Neuronal stem cell (in vitro differentiated cells): ENCODE measurements around the gene HOXB9.

Experiments
- DNase-seq: peaks from one replicate; pipeline ENCODE4 v3.0.0-alpha.2; 2013; ENCODE audit warnings: low spot score
- H2AFZ ChIP-seq: one replicate; pipeline ENCODE4 v1.6.1; 2013; ENCODE audit warnings: mild to moderate bottlenecking, low read length, inconsistent platforms
- H2AK5ac ChIP-seq: 2 replicates; pipeline ENCODE4 v1.6.1; 2013; ENCODE audit warnings: low read depth, mild to moderate bottlenecking, inconsistent platforms, low read length, moderate library complexity, mixed read lengths
- H2BK120ac ChIP-seq: 2 replicates; pipeline ENCODE4 v1.6.1; 2013; ENCODE audit warnings: low read depth, mild to moderate bottlenecking, inconsistent platforms, low read length, moderate library complexity, mixed read lengths
- H2BK12ac ChIP-seq: one replicate; pipeline ENCODE4 v1.6.1; 2013; ENCODE audit warnings: low read length, inconsistent platforms
- H2BK15ac ChIP-seq: 2 replicates; pipeline ENCODE4 v1.6.1; 2013; ENCODE audit warnings: mild to moderate bottlenecking, low read length, inconsistent platforms, mixed read lengths
- H2BK5ac ChIP-seq: one replicate; pipeline ENCODE4 v1.6.1; 2013; ENCODE audit warnings: inconsistent platforms, mild to moderate bottlenecking, low read length, moderate library complexity
- H3K14ac ChIP-seq: one replicate; pipeline ENCODE4 v1.6.1; 2013; ENCODE audit warnings: low read length, inconsistent platforms
- H3K18ac ChIP-seq: 2 replicates; pipeline ENCODE4 v1.6.1; 2013; ENCODE audit warnings: low read length, inconsistent platforms
- H3K23ac ChIP-seq: 2 replicates; pipeline ENCODE4 v1.6.1; 2013; ENCODE audit warnings: low read depth, mild to moderate bottlenecking, mixed read lengths, low read length, inconsistent platforms; ENCODE audit not compliant: poor library complexity
- H3K27ac ChIP-seq: replicated peaks from 3 replicates; pipeline ENCODE4 v1.5.1; 2013; ENCODE audit warnings: low read length, inconsistent platforms
- H3K27me3 ChIP-seq, 3 experiments: 2 replicates each; pipeline ENCODE4 v1.6.1; 2013; ENCODE audit warnings: low read length in 3 of 3, mild to moderate bottlenecking in 2 of 3, inconsistent platforms in 1 of 3, low read depth in 1 of 3, mixed read lengths in 1 of 3, moderate library complexity in 1 of 3; ENCODE audit not compliant: control insufficient read depth in 3 of 3, insufficient read depth in 3 of 3
- H3K36me3 ChIP-seq, 2 donors: replicated peaks in 1 of 2; 2 replicates each; pipeline ENCODE4 v1.6.1; 2013; ENCODE audit warnings: low read length in 2 of 2; ENCODE audit not compliant: control insufficient read depth in 2 of 2, insufficient read depth in 2 of 2
- H3K4ac ChIP-seq: 2 replicates; pipeline ENCODE4 v1.6.1; 2013; ENCODE audit warnings: inconsistent platforms, mild to moderate bottlenecking, low read length, moderate library complexity
- H3K4me1 ChIP-seq, 2 donors: 1 replicate in 1 of 2; 2 replicates in 1 of 2; pipeline ENCODE4 v1.6.1; 2013; ENCODE audit warnings: low read length in 2 of 2, low read depth in 1 of 2; ENCODE audit not compliant: control insufficient read depth in 2 of 2, insufficient read depth in 1 of 2
- H3K4me2 ChIP-seq: one replicate; pipeline ENCODE4 v1.6.1; 2013; ENCODE audit warnings: mild to moderate bottlenecking, low read length, inconsistent platforms; ENCODE audit not compliant: insufficient read depth, poor library complexity, severe bottlenecking
- H3K4me3 ChIP-seq, 2 donors: 2 replicates each; pipeline ENCODE4 v1.5.1; 2013; ENCODE audit warnings: low read length in 2 of 2, mild to moderate bottlenecking in 2 of 2, inconsistent platforms in 1 of 2, moderate library complexity in 1 of 2
- H3K79me1 ChIP-seq: one replicate; pipeline ENCODE4 v1.6.1; 2013; ENCODE audit warnings: low read depth, mild to moderate bottlenecking, inconsistent platforms, low read length, moderate library complexity
- H3K9ac ChIP-seq: one replicate; pipeline ENCODE4 v1.6.1; 2013; ENCODE audit warnings: mild to moderate bottlenecking, low read depth, low read length, inconsistent platforms; ENCODE audit not compliant: poor library complexity
- H3K9me3 ChIP-seq, 2 donors: replicated peaks in 1 of 2; 2 replicates each; pipeline versions ENCODE3 to v1.6.1; 2013; ENCODE audit warnings: low read length in 2 of 2, mild to moderate bottlenecking in 2 of 2, inconsistent platforms in 1 of 2, low read depth in 1 of 2, mixed read lengths in 1 of 2, moderate library complexity in 1 of 2; ENCODE audit not compliant: control insufficient read depth in 2 of 2, insufficient read depth in 1 of 2
- H4K8ac ChIP-seq: one replicate; pipeline ENCODE4 v1.6.1; 2013; ENCODE audit warnings: low read depth, mild to moderate bottlenecking, inconsistent platforms, low read length, moderate library complexity
- H4K91ac ChIP-seq: one replicate; pipeline ENCODE4 v1.6.1; 2013; ENCODE audit warnings: low read length, low read depth, mild to moderate bottlenecking, inconsistent platforms; ENCODE audit not compliant: poor library complexity
- WGBS, 2 donors: extraction: QIAGEN DNeasy Blood & Tissue Kit; methylation state at CpG; one replicate each; pipeline ENCODE4 v1.1.7; 2013; ENCODE audit warnings: missing lambda C conversion rate in 2 of 2, mixed read lengths in 1 of 2; ENCODE audit not compliant: insufficient read length in 2 of 2, insufficient replicate concordance in 1 of 2; ENCODE audit errors: extremely low coverage in 2 of 2; 5-methylcytosine and 5-hydroxymethylcytosine counted together

The HOXB9 gene

GRCh38 chr17:48619826-48620449, 6.2 kb downstream of the HOXB9 start:
- H3K23ac ChIP-seq: peak overlapping the region; percentile 77
- no peak overlapping the region for H2AK5ac ChIP-seq
- H2BK15ac ChIP-seq: no peak overlapping the region
- H3K27ac ChIP-seq: no peak overlapping the region
- H3K4ac ChIP-seq: no peak overlapping the region
- H3K36me3 ChIP-seq: no peaks in the 10 kb centered on the region
- no peak overlapping the region for H2BK12ac ChIP-seq
- peaks cover 0 to 10% of the 10 kb centered on the region in 2 donors for H3K9me3 ChIP-seq
- no peak overlapping the region for H3K4me2 ChIP-seq
- peak overlapping the region; percentile 31 for H3K9ac ChIP-seq
- no peak overlapping the region for H3K14ac ChIP-seq
- H4K91ac ChIP-seq: no peak overlapping the region
- H2BK5ac ChIP-seq: no peak overlapping the region
- no peak overlapping the region for H2BK120ac ChIP-seq
- H3K4me3 ChIP-seq: no peak overlapping the region
- no peak overlapping the region for H3K18ac ChIP-seq
- no peak overlapping the region for H4K8ac ChIP-seq
- no peaks in the 10 kb centered on the region for H3K4me1 ChIP-seq
- H3K79me1 ChIP-seq: no peaks in the 10 kb centered on the region
- peak overlapping the region; percentile 74 for H2AFZ ChIP-seq
- no CpG with 5 or more reads among the region's 32 CpGs for WGBS, 2 donors
- DNase-seq: no peak
- peaks cover 74 to 100% (median 99%) of the 10 kb centered on the region in 3 experiments for H3K27me3 ChIP-seq

- no peak overlapping the region for H2BK120ac ChIP-seq
- no peak overlapping the region for H3K4me3 ChIP-seq
- no peak overlapping the region for H2AFZ ChIP-seq
- no peaks in the 10 kb centered on the region for H3K36me3 ChIP-seq
- no peak overlapping the region for H3K27ac ChIP-seq
- H3K18ac ChIP-seq: no peak overlapping the region
- H3K9ac ChIP-seq: no peak overlapping the region
- no peak overlapping the region for H3K4me2 ChIP-seq
- peak; percentile 87 for DNase-seq
- whole genome bisulfite sequencing, 2 donors: no CpG with 5 or more reads among the region's 25 CpGs
- no peaks in the 10 kb centered on the region for H3K4me1 ChIP-seq
- no peaks in the 10 kb centered on the region for H3K79me1 ChIP-seq
- H3K27me3 ChIP-seq: peaks cover 71 to 99% (median 99%) of the 10 kb centered on the region in 3 experiments
- H3K4ac ChIP-seq: no peak overlapping the region
- no peak overlapping the region for H2AK5ac ChIP-seq
- H4K8ac ChIP-seq: no peak overlapping the region
- no peak overlapping the region for H2BK5ac ChIP-seq
- no peak overlapping the region for H2BK15ac ChIP-seq
- no peak overlapping the region for H3K14ac ChIP-seq
- H3K23ac ChIP-seq: no peak overlapping the region
- H4K91ac ChIP-seq: no peak overlapping the region
- no peak overlapping the region for H2BK12ac ChIP-seq
- H3K9me3 ChIP-seq: peaks cover 0 to 10% of the 10 kb centered on the region in 2 donors
Observed at GRCh38 chr17:48618256-48618896, 7.8 kb downstream of the HOXB9 start.

- no peak overlapping the region for H3K4me3 ChIP-seq
- H2BK5ac ChIP-seq: no peak overlapping the region
- no peak overlapping the region for H2AK5ac ChIP-seq
- H4K8ac ChIP-seq: peak overlapping the region; percentile 26
- WGBS, 2 donors: no CpG with 5 or more reads among the region's 43 CpGs
- no peaks in the 10 kb centered on the region for H3K79me1 ChIP-seq
- peaks cover 0 to 3% of the 10 kb centered on the region in 2 donors for H3K4me1 ChIP-seq
- no peak overlapping the region for H2BK15ac ChIP-seq
- H3K18ac ChIP-seq: no peak overlapping the region
- no peak overlapping the region for H3K4ac ChIP-seq
- H3K9ac ChIP-seq: no peak overlapping the region
- H3K23ac ChIP-seq: peak overlapping the region; percentile 62
- no peak overlapping the region for H3K14ac ChIP-seq
- H2AFZ ChIP-seq: no peak overlapping the region
- no peaks in the 10 kb centered on the region for H3K36me3 ChIP-seq
- no peak for DNase-seq
- no peak overlapping the region for H2BK120ac ChIP-seq
- no peak overlapping the region for H2BK12ac ChIP-seq
- peaks cover 0 to 10% of the 10 kb centered on the region in 2 donors for H3K9me3 ChIP-seq
- H3K4me2 ChIP-seq: no peak overlapping the region
- no peak overlapping the region for H4K91ac ChIP-seq
- H3K27ac ChIP-seq: no peak overlapping the region
- H3K27me3 ChIP-seq: peaks cover 74 to 99% (median 99%) of the 10 kb centered on the region in 3 experiments
Observed at GRCh38 chr17:48617471-48618255, 8.5 kb downstream of the HOXB9 start.
